ENCODE results near the gene EIF4E1B.

DNA sequence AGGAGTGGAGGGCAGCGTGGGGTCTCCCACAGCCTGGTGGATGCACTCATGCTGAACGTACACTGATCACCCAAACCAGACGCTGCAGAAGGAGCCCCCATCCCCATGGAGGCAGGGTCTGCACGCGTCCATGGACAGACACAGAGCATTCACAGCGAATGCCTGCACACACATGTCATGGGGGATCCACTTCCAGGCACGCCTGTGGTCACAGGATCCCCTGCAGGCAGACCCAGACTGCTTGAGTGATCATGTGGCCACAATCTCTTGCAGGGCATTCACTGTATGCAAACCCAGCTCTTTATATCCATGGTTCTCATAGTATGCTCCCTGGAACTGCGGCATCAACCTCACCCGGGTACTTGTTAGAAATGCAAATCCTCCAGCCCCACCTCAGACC is 5.5 kb upstream of the EIF4E1B start:
- TF ChIP-seq POLR2A (IDR thresholded peaks at IDR 0.05; ENCODE audit: low read length) (no peak), RFX5 (IDR thresholded peaks at IDR 0.05) (no peak), CHD4 (IDR thresholded peaks at IDR 0.05; ENCODE audit: borderline replicate concordance) (no peak), SMC3 (IDR thresholded peaks at IDR 0.05) (no peak), HDAC2 (IDR thresholded peaks at IDR 0.05) (no peak), CEBPB (IDR thresholded peaks at IDR 0.05) (no peak), ZNF302 (CRISPR knock-in tag; IDR thresholded peaks at IDR 0.05) (no peak), KDM1A (IDR thresholded peaks at IDR 0.05; ENCODE audit: low read depth) (no peak)
- TF ChIP-seq, protein P1, sequence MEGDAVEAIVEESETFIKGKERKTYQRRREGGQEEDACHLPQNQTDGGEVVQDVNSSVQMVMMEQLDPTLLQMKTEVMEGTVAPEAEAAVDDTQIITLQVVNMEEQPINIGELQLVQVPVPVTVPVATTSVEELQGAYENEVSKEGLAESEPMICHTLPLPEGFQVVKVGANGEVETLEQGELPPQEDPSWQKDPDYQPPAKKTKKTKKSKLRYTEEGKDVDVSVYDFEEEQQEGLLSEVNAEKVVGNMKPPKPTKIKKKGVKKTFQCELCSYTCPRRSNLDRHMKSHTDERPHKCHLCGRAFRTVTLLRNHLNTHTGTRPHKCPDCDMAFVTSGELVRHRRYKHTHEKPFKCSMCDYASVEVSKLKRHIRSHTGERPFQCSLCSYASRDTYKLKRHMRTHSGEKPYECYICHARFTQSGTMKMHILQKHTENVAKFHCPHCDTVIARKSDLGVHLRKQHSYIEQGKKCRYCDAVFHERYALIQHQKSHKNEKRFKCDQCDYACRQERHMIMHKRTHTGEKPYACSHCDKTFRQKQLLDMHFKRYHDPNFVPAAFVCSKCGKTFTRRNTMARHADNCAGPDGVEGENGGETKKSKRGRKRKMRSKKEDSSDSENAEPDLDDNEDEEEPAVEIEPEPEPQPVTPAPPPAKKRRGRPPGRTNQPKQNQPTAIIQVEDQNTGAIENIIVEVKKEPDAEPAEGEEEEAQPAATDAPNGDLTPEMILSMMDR (IDR thresholded peaks at IDR 0.05): no peak
